ENCODE measurements around the gene CCNE1.
"Not testable (repeated sequence)": the region's sequence is repeated elsewhere in the genome, so short reads cannot be mapped to it uniquely, and the experiment has no call there.

CCNE1 gene

GRCh38 chr19:29819300-29819699, 7.5 kb downstream of the CCNE1 start:
- DNase-seq: no peak

- no peak for DNase-seq
Measured at GRCh38 chr19:29819986-29820385, 8.2 kb downstream of the CCNE1 start.

GRCh38 chr19:29823581-29824330, 12.0 kb downstream of the CCNE1 start:
- DNase-seq: no peak

- not testable (repeated sequence) for DNase-seq
Measured at GRCh38 chr19:29825263-29825662, 13.5 kb downstream of the CCNE1 start.

GRCh38 chr19:29831041-29831548, 19.3 kb downstream of the CCNE1 start:
- no peak for DNase-seq

- no peak for DNase-seq
Measured at GRCh38 chr19:29831686-29832085, 19.9 kb downstream of the CCNE1 start.

GRCh38 chr19:29832801-29833200, 21.0 kb downstream of the CCNE1 start:
- DNase-seq: no peak

GRCh38 chr19:29833614-29834261, 21.9 kb downstream of the CCNE1 start:
- no peak for DNase-seq

GRCh38 chr19:29834991-29835846, 23.4 kb downstream of the CCNE1 start:
- DNase-seq: no peak

- DNase-seq: no peak
Measured at GRCh38 chr19:29836409-29836825, 24.6 kb downstream of the CCNE1 start.

- DNase-seq: no peak
Measured at GRCh38 chr19:29837448-29837981, 25.7 kb downstream of the CCNE1 start.

GRCh38 chr19:29837996-29838395, 26.2 kb downstream of the CCNE1 start:
- DNase-seq: no peak

GRCh38 chr19:29840066-29840950, 28.5 kb downstream of the CCNE1 start:
- DNase-seq: no peak

GRCh38 chr19:29841209-29841558, 29.4 kb downstream of the CCNE1 start:
- DNase-seq: no peak

GRCh38 chr19:29841559-29842367, 30.0 kb downstream of the CCNE1 start:
- peak; percentile 10 to 36 for DNase-seq

- peak; percentile 75 to 86 for DNase-seq
Measured at GRCh38 chr19:29842471-29843179, 30.8 kb downstream of the CCNE1 start.

- peak; percentile 72 to 82 for DNase-seq
Measured at GRCh38 chr19:29843180-29844051, 31.6 kb downstream of the CCNE1 start.

- DNase-seq: peak; percentile 90 to 94
Measured at GRCh38 chr19:29844891-29845573, 33.2 kb downstream of the CCNE1 start.
